NCI-H526 treated with DMSO at 0.1 percent for 48 hours (cell line): Measurements from ENCODE around the gene RNF31.

Experiments used
- DNase-seq: peaks from one replicate; lab custom pipeline; 2025; lab: John Stamatoyannopoulos, UW

The RNF31 gene

DNA sequence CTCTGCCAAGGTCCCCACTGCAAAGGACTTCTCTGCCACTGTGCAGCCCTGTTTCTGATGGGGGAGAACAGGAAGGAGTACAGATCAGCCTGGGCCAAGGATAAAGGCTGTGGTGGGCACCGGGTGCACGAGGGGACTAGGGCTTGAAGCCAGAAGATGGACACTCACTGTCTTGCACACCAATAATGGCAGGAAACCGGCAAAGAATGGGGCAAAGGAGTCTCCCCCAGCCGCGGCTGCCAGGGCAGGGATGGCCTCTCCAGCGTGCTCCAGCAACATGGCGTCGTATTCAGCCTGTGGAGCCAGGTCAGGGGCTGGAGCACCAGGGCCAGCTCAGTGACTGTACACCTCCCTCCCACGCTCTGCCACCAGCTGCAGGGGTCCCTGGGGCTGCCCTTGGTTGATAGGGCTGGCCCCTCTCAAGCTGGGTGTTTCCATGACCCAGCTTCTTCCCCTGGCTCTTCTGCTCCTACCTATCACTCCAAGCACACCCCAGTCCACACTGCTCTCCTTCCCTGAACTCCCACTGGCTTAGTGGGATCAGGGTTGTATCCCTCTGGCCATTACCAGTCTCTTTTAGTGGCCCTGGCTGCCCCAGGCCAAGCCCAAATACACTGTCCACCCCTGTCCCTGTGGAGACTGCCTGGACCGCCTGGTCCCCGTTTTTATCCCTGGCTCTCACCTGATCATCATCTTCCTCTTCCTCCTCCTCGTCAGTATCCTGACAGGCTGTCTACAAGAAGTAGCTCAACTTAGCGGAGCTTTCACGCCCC is 35.0 kb downstream of the RNF31 start:
- DNase-seq, result no peak

DNA sequence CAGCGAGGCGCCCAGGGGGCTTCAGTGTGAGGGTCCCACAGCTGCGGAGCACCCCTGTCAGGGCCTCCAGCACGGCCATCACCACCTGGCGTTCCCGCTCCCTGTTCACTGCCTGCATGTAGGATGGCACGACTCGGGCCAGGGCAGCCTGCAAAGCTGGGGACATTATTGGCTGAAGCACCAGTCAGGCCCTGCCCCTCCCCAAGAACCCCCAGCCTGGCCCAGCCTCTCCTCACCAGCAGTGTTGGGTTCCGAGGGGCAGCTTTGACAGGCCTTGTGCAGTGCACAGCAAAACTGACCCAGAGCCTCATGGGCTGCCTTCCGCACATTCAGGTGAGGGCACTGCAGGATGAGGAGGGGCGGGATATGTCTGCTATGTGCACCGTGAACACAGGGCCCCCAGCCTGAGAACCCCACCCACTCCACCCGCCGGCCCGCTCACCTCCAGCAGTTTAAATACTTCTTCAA is 35.8 kb downstream of the RNF31 start:
- DNase-seq, result no peak

DNA sequence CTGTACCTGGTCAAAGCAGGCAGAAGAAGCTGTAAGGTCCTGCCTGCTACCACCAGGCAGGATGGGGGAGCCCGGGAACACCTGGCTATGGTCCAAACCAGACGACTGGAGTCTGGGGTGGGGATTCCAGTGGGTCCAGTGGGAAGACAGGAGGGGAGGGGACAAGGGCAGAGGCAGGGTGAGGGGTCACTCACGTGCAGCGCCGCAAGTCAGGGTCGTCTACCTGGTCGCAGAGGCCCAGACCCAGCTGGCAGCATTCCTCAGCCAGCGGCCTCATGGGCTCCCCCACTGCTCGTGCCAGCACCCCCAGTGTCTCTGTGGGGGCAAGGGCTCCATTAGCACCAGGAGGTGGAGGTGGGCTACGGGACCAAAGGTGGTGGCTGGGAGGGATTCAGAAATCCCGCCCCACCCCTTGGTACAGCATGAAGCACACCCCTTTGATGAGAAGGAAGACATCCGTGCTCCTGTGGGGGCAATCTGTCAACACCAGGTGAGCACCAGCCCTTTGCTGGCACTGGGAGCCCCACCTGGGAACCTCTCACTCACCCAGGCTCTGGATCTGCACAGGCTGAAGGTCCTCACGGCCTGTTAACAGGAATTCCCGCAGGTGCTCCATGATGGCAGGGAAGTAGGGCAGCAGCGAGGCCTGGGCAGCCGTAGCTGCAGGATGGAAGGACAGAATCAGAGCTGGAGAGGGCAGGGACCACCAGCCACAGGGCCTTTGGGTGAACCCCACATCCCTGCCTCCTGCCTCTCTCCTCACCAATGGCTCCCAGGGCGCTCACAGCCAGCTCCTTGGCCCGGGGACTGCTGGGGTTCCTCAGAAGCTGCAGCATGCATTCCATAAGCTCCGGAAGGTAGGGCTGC is 37.0 kb downstream of the RNF31 start:
- no peak for DNase-seq

DNA sequence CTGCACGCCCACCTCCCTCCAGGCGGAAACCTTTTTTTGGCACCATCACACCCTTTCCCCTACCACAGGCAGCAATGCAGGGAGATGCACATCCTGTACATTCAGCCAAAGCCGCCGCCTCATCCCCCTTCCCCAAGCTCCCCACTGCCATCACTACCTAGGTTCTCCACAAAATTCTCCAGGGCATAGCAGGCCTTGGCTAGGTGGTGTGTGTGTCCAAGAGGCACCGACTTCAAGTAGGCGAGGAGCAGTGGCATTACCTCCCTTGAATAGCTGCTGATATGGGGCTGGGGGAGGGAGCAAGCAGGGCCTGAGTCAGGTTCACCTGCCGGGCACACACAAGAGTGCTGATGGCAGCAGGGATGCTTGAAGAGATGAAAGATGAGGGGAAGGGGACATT is 37.7 kb downstream of the RNF31 start:
- no peak for DNase-seq

DNA sequence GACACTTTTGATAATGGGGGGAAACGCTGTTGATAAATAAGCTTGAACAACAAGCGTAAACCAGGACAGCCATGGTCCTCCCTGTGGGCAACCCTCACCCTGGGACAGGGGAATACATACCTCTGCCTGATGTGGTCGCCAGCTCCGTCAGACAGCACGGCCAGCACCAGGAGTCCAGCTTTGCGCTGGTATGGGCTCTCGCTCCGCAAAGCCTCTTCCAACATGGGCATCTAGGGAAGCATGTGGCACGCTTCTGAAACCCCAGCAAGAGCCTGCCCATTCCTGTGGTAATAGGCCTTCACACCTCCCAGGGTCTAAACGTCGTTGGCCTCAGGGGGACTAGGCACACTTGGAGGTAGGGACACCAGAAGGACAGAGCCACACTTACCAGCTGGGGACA is 38.4 kb downstream of the RNF31 start:
- no peak for DNase-seq

DNA sequence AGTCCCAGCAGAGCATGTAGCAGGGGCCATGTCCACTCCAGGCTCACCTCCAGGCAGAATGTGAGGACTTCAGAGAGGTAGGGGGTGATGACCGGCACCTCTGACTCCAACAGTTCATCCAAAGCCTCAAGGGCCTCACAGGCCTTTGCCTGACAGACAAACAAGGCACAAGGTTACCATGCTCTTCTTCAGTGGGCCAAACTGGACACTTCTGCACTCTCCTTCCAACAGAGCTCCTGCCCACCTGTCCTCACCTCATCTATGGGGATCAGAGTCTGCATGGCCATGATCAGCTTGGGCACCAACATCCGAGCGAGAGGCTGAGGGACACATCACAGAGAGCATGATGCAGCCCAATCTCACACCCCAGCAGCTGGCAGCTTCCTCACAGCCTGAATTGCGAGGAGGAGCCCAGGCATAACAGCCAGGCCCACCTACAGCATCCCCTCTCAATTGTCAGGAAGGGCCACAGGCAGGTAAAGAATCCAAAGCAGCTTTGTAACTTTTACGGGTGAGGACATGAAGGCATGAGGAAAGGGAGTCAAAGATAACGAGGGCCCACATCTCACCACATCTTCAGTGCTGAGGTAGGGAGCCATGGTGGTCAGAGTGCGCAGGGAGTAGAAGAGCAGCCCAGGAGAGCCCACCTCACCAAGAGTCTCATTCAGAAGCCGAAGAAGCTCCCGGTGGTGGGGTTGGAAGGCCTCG is 39.7 kb downstream of the RNF31 start:
- no peak for DNase-seq

DNA sequence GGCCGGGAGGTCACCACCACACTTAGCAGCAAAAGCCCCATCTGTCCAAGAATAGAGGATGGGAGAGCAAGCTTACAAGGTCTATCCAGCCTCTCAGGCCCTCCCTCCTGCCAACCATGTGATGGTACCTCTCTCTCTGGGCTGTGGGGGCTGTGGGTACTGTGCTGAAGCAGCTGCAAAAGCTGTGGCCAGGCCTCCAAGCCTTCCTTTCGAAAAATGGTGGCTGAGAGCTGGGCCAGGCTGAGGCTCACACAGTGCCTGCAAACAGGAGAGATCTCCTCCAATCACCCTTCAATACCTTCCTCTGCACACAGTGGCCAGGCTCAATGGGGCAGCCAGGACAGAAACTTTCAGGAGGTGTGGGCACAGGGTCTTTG is 40.2 kb downstream of the RNF31 start:
- DNase-seq, result no peak

DNA sequence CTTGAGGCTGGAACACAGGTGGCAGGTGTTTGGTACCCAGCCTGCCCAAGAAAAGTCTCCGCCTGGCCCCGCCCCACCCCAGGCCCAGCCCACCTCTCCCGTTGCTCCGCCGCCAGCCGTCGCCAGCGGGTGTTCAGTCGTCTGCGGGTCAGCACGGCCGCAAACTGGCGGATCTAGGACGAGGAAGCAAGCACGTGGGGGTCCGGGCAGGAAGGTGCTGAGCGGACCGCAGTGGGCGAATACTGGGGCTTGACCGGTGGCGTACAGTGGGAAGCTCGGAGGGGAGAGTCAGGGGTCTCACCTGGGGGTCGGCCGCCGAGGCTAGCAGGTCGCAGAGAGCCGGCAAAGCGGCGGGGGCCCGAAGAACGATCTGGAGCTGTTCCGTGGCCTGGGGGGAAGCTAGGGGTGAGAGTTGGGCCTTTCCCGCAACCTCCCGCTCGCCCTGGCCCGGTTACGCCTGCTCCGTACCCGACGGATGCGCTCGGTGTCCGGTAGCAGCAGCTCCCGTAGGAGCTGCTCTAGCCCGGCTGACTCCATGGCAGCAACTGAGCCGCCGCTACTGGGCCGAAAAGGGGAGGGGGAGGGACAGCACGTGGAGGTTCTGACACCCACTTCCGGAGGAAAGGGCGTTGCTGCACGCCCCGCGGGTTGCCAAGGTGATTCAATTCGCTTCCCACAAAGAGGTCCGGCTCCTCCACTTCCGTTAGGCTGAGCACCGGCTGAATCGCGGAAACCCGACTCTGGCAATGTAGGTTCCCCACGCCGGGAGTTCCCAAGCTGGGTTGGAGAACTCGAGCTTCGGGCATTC is 41.2 kb downstream of the RNF31 start, which contains the start of gene IPO4:
Gene IPO4, minus strand, starts transcription at position 566 of the 808 bp plus-strand sequence. Its CDS starts 29 bp downstream, at position 537.
- peak; percentile 95 for DNase-seq

DNA sequence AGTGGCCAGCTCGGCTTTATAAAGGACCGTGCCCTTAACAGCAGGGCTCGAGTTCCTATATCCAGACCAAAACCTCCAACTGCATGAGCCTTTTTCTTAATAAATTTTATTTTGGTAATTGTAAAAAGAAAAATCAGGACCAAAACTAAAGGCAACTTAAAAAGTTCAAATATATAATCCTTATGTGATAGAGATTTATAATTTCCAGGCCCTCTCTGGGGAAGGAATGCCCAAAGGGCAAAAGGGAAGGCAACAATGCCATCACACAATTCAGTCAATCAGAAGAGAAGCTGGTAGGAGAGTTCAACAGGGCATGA is 41.7 kb downstream of the RNF31 start:
- no peak for DNase-seq

DNA sequence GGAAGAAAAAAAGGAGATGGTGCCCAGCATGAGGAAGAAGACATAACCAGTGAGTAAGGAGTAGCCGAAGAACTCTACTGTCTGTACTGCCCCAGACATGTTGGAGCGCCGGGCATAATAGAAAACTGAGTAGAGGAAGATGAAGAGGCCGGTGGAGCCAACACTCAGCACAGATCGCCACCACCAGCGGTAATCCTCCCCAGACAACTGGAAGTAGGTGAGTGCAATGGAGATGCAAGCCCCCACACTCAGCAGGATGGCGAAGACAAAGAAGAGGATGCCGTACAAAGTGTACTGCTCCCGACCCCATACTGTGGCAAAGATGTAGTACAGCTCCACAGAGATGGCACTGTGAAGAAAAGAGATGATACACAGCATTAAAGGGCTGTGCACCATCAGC is 42.2 kb downstream of the RNF31 start:
- DNase-seq, result no peak

DNA sequence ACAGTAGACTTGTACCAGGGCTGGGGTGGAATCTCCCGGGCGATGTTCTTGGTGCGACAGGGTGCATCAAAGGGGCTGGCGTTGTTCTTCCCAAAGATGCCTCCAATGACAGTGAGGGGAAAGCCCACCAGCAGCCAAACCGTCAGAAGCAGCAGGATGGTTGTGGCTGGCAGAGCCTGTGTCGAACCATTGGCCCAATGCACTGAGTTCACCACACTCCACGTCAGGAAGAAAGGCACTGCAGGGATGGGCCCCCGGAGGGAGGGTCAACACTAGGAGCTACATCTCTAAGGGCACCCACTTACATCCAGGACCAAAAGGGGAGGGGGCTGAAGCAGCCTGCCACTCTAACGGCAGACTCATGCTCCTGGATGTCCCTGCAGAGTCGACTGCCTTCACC is 43.1 kb downstream of the RNF31 start:
- DNase-seq, result no peak

DNA sequence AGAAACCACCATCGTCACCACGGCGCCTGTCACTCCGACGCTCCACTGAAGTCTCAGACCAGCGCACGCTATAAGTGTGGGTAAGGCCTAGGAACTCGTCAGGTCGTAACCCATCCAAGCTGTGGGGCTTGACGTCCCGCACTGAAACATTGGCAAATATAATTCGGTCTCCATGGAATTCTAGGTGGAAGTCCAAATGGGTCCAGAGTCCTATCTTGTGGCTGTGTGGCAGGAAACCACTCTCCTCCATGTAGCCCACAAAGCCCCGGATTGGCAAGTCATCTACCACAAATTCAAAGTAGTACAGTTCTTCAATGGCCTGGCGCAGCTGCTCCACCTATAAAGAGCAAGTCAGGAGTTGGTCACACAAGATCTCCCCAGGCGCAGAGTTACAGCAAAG is 45.6 kb downstream of the RNF31 start:
- DNase-seq, result no peak

DNA sequence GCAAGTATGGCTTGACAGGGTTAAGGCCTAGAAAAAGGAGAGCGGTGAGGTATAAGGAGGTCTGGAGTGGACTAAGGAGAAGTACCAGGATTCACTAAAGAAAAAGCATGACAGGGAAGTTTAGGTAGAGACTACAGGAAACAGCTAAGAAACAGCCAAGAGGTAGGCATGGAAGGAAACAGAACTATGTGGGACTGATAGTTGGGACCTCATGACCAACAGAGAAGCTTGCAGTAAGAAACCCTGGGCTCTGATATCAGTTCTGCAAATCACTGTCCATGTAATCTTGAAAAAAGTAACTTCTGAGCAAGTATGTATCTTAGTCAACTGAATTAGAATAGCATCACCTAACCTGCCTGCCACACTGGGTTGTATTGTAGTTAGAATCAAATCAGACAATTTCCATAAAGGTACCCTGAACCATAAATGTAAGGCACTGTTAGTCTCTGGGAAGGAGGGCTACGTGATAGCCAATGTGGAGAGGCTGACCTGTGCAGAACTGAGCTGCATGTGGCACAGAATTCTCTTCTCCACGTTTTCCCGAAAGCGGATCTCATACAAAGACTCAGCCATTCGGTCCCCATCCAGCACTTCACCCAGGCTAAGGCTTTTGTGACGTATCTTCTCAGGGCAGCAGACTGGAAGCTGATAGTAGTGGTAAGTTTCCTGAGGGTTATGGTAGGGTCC is 47.0 kb downstream of the RNF31 start:
- DNase-seq, result no peak

DNA sequence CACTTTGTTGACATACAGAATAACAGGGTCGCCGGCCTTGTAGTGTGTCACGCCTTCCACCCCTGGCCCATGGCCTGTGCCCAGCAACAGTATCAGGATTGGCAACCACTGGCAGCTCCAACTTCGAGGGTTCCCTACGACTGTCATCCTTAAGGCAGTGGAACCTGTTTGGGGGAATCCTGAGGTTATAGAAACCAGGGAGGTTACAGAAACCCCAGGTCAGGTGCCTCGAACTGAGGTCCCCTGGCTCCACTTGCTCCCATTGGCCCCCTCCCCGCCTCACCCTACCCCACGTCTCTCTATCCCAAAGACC is 47.5 kb downstream of the RNF31 start:
- DNase-seq, result no peak

DNA sequence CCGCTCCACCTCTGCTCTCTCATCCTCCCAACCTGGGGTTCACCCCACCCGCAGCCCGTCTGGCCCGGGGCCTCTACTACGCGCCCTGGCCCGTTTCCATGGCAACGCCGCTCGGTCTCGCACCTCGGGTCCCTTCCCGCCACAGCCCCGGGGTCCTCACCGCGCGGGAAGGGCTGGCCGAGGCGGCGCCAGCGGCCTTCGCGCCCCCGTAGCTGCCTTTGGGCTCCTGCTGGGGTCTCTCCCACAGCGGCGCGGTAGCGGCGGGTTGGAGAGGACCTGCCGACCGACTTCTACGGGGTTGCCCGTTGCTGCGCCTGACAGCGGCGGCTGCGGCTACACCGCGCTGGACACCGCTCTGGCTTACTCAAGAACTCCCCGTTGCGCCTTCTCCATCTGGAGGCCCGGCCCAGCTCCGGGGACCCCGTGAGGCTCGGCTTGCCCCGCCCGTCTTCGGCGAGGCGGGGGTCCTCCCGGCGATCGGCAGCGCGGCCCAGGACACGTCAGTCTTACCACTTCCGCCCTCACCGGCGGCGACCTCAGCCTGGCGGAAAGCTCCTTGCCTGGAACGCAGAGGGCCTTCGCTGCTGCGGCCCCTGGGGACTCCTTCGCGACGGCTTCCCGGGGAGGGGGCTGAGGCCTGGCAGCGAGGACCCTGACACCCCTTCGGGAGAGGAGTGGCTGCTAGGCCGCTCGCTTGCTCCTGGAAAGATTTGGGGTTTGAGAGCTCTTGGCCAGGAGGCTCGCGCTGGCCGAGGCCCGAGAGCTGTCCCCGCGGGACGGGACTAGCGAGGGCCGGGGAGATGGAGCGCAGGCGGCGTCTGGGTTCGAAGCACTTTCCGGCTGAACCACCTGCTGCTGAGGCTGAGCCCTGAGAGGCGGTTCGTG is 48.1 kb downstream of the RNF31 start, which contains the start of gene TM9SF1:
Gene TM9SF1, minus strand, starts transcription at position 256 of the 885 bp plus-strand sequence. CDS start 422 bp downstream, outside the sequence.
- peak; percentile 73 for DNase-seq

DNA sequence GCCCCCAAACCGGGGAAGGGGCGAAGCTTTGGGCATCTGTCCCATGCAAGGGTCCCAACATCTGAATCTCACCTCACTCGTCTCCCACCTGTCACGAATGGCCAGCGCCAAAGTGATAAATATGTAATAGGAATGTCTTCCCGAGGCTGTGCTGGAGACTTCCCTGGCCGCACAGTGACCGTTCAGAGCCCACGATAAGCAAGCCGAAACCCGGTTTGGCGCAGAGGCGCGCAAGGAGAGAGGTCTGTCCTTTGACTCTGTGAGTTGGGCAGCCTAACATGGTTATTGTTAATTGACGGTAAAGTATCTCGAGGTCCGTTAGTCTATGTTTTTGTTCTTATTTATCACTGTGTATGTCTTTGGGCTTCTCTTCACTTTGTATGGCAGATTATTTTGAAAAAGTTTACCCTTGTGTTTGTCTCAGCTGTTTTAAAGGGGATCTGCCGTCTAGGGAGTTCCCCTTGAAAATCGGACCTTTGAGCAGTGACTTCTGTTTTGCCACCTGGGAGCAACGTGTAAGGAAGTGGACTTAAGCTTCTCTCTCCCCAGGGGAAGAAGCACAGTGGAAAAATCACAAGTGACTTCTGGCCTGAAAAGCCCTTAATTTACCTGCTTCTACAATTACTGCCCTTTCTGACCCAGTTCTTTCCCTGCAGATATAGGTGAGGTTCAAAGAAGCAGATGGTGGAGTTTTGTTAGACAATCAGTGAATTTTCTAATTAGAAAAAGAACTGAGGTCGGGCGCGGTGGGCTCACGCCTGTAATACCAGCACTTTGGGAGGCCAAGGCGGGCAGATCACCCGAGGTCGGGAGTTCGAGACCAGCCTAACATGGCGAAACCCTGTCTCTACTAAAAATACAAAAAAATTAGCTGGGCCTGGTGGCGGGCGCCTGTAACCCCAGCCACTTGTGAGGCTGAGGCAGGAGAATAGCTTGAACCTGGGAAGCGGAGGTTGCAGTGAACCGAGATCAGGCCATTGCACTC is 49.1 kb downstream of the RNF31 start:
- no peak for DNase-seq

DNA sequence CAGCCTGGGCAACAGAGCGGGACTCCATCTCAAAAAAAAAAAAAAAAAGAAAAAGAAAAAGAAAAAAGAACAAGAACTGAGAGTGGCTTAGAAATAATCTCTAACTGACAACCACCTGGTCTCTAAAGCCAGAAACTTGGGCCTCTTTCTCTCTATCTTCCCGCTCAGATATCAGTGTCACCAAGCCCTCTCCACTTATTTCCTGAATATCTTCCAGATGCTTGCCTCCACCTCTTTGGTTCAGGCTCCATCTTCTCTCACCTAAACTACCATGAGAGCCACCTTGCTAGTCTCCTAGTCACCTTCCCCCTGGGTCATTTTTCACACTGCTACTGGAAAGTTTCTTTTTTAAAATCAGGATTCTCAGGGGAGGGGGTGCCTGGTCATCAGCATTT is 49.8 kb downstream of the RNF31 start:
- DNase-seq, result no peak

DNA sequence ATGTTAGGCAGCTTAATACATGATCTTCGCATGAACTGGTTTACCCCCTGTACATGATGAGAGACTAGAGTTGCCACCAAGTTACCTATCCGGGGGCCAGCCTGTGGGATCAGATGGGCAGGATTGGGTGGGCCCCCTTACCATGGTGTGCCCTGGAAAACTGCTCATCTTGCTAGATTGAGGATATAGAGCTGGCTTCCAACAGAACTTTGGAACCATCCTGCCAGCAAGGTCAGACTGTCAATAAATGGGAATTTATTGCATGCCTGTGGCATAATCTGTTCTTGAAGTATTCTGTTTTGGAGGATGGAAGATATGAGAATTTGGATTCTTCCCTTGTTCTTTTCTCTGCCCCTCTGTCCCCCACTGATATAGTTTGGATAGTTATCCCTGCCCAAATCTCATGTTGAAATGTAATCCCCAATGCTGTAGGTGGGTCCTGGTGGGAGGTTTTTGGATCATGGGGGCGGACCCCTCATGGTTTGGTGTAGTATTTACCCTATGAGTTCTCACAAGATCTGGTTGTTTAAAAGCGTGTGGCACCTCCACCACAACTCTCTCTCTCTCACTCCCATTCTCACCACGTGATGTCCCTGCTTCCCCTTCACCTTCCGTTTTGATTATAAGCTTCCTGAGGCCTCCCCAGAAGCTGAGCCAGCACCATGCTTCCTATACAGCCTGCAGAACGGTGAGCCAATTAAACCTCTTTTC is 51.7 kb downstream of the RNF31 start:
- DNase-seq, result no peak
